ENCODE results near the gene INAFM2.

INAFM2 gene

DNA sequence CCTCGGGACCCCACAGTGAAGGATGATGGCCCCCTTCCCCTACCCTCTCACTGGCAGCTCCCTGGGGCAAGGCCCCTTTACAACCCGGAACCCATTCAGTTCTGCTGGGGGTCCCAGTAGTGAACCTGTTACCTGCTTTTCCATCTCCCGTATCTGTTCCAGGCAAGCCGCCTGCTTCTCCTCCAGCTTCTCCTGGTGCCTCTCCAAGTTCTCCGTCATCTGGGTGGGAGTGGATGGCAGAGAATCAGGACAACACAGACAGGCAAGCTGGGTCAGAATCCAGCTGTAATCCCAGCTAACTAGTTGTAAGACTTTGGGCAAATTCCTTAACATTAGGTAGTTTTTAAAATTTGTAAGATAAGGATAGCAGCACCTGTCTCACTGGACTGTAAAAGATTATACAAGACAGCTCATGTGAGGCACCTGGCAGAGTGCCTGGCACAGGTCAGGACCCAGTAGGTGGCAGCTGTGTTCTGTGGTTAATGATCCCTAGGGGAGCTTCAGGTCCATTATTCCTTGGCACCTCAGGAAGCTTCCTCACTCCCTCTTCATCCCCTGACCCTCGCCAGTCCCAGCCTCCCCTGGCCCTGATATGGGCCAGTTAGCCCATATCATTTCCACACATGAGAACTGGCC is 34.2 kb upstream of the INAFM2 start:
- DNase-seq = no peak

DNA sequence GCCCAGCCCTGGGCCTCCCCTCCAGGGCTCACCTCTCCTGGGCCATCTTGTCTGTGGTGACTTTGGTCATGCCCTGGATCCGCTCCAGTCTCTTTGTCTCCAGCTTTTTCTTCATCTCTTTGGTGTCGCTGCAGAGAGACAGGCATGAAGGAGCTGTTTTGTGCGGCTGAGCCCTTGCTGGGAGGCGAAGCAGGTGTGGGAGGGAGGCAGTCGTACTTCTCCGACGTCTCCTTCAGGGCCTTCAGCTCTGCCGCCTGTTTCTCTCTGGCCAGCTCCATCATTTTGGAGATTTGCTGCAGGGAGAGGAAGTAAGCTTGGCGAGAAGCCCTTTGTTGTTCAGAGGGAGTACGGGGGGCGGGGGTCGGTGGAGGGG is 33.0 kb upstream of the INAFM2 start:
- no peak for DNase-seq

DNA sequence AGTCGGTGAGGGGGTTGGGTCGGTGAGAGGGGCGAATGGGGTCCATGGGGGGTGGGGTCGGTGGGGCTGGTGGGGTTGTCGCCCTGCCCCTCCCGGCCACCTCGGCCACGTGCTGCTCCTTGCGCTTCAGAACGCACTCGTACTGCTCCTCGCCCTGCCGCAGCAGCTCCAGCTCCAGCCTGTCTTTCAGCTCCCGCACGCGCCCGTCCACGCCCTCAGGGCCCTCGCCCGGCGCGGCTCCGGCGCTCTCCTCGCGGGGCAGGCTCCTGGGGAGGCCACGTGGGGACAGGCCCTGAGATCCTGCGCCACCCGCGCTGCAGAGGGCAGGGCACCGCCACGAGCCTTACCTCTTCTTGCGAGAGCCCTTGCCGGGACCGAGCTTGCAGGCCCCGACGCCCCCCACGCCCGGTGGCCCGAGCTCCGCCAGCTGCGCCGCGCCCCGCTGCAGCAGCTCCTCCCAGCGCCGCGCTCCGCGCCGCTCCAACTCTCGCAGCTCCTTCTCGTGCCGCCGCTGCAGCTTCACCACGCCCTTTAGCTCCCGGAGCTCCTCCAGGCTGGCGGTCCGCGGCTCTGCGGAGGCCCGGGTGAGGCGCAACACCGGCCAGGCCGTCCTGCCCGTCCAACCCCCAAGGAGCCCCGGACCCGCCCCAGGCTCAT is 32.4 kb upstream of the INAFM2 start:
- DNase-seq = no peak

DNA sequence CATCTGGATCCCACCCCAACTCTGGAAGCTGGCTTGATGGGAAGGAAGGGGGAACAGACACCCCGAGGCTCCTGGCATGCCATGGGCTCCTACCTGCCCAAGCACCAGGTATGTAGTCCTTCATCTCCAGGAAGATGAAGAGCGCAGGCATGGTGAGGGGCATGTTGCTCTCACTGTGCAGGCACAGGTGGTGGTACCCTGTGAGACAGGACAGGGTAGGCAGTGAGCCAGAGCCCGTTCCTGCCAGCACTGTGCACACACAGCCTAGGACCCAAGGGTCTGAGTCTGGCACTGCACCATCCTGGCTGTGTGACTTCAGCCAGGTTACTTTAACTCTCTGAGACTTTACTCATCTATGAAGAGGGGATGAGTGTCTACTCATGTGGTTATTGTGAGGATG is 31.2 kb upstream of the INAFM2 start:
- DNase-seq = no peak

DNA sequence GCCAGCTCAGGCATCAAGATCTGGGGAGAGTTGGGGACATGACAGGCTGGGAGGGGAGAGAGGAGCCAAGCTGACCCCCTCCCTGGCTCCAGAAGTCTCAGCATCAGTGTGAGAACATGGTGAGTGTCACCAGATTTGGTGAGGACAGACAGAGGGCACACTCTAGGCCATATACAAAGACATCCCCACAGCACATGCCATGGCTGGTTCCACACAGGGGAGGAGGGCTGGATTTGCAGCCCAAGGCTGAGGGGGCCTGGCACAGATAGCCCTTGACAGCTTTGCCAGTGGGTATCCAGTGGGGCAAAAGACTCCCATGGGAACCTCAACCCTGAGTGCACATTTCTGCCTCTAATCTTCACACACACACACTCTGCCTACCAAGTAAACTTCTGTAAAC is 30.5 kb upstream of the INAFM2 start:
- DNase-seq = no peak

DNA sequence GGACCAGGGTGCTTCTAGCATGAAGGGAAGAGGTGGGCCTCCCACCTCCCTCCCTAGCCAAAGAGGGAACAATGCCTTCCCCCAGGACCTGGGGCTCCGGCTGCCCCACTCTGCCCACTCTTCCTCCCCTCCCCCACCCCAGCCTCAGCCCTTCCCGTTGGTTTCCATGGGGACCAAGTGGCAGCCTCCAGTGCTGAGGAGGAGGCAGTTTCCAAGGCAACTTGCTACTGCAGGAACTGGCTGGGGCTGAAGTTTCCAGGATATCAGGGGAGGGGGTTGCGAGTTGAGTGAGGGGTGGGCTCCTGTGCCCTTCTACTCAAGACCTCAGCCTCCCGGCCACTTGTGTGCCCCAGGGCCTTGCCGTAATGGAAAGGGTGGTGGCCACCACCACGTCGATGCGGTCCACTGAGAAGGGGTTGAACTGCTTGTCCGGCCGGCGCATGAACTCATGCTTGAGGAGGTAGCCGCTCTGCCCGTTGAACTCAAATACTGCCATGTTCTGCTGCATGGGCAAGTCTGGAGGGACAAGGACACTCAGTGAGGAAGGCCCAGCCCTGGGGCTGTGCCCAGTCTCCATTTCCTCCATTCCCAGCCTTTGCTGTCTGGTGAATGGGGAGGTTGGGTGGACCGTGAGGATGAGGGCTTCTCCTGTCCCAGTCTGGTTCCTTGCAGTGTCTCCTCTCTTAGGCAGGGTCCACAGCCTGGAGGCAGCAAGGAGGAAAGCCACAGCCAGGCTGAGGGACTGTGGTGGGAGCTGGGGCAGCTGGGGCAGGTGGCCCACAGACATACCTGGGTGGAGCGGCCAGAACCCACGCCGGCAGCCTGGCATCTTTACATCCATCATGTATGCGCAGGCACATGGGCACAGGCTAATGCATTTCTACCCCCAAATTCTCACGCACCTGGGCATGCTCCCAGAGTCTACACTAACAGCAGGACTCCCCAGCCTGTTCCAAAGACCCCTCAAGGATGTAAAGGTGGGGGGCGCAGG is 29.3 kb upstream of the INAFM2 start:
- DNase-seq = no peak

DNA sequence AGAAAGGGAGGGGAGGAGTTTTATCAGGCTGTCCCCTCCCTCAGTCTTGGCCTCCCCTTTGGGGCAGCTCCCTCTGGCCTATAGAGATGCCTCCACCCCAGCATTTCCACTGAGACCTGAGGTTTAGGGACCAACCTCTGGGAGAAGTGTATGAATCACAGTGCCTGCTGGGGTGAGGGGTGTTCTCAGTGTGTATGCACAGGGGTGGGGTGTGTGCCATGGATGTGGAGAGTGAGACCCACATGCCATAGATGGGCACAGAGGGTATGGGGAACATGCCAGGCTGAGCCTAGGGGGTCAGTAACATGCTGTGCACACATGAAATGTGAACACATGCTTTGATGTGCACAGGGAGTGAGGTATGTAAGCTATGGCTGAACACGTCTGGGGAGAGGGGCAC is 28.2 kb upstream of the INAFM2 start:
- no peak for DNase-seq

DNA sequence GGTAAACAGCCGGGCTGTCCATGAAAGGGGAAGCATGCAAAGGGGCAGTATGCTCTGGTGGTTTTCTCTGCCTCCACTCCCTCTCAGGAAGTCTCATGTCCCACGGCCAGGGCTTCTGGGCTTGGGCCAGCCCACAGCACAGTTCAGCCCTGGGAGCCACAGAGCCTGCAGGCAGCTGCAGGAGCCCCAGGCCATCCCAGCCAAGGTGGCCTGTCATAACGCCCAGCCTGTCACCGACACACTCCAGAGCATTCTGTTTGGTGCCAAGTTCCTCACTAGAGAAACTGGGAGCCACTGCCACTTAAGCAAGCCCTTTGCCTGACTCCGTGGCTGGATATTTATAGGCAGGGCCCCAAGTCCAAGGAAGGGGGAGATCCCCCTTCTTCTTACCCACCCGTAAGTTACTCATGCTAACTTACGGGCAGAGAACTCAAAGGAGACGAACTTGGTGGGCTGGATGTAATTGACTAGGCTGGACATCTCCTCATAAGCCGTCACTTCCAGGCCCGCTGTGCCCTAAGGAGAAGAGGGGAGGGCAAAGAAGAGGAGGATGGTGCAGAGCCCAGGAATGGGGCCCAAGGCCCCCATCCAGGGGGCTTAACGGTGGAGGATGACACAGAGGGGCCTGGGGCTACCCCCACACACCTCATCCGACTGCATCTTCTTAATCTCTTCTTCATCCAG is 27.5 kb upstream of the INAFM2 start:
- no peak for DNase-seq

DNA sequence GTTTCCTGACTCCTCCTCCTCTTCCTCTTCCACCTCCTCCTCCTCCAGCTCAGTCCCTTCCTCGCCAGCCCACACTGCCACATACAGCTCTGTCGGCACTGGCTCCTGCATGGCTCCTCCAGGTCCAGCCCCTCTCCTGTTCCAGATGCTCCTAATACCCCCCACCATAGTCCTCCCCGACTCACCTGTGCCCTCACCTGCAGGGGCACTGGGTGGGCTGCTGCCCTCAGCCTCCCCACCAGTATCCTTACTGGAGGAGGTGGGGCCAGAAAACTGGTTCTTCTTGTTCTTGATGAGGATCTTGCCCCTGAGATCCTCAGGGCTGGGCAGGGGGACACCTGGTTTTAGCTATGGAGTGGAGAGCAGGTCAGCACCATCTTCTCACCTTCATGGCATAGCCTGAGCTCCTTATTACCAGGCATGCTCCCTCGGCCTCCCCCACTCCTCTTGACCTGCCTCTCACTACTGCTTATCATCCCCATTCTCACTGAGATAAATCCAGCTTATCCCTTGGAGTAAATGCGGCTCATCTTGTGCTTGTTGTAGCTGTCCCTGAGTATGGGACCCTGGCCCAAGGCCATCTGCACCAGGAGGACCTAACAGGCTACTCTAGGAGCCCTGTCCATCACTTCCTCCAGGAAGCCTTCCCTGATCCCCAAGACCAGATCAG is 26.8 kb upstream of the INAFM2 start:
- DNase-seq = no peak

DNA sequence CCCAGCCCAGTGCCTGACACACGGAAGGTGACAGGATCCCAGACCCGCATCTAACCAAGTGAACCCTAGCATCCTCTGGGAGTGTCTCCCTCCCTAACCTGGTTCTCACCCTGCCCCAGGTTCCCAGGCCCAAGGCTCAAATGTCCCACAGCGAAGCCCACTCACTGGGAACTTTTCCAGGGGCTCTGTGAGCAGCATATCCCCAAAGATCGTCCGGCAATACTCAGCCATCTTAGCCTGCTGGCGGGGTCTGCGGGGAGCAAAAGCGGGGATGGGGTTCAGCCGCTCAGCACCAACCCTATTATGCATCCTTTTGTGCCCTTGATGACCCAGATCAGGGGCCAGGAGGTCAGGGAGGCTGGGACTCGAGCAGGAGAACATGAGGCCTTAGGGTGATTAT is 26.1 kb upstream of the INAFM2 start:
- DNase-seq = no peak

DNA sequence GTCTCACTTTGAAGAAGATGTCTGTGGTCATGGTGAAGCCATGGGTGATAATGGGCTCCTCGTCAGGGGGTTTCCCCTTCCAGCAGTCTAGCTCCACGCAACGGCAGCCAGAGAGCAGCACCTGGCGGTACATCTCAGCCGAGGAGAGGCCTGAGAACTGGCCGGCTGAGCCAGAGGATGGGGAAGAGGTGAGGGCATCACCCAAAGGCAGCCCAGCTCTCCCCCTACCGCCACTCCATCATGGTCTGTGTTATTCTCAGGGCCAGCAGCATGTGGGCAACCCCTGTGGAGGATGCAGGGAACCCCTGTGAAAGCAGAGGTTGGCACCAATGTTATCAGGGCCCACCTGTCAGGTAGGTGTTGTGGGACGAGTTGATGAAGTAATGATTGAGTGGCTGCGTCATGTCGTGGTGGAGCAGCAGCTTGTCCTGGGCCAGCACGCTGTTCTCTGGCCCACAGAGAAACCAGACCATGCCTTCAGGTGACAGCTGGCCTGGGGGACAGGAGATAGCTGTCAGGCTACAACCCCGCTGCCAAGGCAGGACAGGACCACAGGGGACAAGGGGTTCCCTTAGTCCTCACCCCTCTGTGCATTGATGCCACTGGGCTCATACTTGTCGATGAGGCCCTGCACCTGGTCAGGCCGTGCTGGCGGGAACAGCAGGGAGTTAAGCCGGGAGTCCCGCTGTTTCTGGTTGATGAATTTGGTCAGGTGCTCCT is 25.1 kb upstream of the INAFM2 start:
- no peak for DNase-seq

DNA sequence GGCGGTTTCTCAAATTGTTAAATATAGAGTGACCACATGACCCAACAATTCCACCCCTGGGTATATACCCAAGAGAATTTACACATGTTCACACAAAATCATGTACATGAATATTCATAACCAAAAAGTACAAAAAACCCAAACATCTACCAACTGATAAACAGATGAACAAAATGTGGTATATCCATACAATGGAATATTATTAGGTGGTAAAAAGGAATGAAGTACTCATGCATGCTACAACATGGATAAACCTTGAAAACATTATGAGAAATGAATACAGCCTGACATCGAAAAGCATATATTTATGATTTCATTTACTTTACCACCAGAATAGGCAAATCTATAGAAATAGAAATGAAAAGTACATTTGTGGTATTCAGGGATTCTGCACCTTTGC is 23.1 kb upstream of the INAFM2 start:
- DNase-seq = no peak

DNA sequence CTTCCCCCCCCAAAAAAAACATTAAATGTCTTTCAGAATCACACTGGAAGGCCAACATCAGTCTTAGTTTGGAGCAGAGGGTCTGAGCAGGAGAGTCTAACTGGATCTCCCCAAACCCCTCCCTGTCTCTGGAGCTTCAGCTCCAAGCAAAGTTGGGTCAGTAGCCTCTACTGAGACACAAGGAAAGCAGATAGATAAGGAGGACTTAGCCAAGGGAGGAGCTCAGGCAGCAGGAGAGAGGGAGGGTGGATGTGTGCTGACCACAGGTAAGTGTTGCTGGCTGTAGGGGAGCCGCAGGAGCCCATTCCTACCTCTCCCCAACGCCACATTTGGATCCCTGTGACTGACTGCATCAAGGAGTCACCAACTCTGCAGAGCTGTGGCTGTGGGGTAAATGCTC is 22.7 kb upstream of the INAFM2 start:
- DNase-seq = no peak

DNA sequence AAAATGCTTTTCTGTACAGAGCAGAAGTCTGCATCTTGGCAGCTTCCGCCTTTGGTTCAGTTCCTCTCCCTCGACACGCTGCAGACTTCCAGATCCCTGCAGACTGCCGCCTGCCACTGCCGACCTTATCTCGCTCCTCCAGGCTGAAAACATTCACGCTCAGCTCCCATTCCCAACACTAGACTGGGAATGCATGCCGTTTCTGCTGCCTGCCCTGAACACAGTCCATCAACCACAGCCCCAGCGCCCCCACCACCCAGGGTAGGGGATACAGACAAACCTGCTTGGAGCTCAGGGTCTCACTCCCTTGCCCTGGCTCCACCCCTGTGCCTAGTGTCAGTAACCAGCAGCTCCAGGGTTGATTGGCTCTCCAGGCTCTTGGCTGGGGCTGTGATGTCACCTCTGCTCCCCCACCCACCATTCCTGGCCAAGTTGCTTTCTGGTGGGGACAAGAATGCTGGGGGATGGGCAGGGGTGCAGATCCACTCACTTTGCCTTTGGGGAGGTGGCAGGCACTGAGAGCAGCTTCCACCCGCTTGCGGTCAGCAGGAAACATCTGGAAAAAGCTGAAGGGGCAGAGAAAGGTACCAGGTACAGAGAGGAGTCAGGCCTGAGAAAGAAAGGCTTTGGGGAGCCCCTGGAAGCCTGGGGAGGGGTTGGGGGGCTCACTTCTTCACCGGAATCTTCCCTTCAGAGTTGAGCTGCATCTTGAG is 21.9 kb upstream of the INAFM2 start:
- DNase-seq = no peak

DNA sequence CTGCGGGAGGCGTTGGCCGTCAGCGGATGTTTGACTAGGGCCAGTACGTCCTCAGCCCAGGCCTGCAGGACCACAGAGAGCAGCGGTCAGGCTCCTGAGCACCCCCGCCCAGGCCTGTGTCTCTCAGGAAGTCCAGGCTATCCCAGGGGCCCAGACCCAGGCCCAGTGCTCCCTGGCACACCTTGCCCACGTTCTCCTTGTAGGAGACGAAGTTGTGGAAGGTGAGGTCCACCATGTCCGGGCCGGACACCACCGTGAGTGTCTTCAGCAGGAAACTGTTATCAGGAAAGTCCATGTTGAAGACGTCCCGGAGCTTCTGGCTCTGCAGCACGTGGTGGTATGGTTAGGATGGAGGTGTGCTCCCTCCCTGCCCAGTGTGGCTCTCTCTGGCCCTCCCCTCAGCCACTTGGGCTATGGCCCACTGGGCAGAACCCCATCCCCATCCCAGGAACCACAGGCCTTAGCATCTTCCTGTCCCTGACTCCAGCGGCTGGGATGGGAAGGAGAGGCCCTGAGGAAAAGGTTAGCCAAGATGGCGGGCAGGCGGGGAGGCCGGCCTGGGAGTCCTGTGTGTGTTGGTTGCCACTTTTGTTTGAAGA is 21.1 kb upstream of the INAFM2 start:
- no peak for DNase-seq

DNA sequence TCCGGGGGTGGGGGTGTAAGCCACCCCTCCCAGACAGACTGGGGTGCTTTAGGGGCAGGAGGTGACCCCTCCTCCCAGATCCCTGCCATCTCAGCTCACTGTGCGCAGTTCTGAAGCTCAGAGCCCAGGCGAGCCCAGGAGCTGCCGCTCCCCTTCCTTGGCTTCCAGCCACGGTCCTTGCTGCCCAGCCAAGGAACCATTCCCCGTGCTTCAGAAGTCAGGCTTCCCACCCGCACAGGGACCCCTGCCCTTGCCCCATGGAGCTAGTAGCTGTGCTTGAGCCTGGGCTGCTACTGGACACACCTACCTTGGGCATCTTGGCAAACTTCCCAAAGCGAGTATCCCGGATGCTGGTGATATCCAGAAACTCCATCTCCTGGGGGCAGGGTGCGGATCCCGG is 20.5 kb upstream of the INAFM2 start:
- no peak for DNase-seq

DNA sequence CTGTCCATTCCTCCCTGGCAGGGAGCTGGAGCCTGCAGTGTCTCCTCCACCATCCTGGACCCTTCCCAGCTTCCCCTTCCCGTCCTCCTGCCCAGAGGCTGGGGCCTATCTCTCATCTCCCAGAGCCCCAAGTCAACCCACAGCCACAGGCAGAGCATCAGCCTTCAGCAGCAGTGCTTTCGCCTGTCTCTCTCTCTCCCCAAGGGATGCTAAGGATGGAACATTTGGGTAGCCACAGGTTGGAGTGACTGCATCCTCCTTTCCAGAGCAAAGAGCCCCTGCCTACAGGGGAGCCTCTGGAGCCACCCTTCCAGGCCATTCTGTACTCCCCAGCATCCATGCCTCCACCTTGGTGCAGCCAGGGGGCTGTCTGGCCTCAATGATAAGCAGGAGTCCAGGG is 19.9 kb upstream of the INAFM2 start:
- no peak for DNase-seq

DNA sequence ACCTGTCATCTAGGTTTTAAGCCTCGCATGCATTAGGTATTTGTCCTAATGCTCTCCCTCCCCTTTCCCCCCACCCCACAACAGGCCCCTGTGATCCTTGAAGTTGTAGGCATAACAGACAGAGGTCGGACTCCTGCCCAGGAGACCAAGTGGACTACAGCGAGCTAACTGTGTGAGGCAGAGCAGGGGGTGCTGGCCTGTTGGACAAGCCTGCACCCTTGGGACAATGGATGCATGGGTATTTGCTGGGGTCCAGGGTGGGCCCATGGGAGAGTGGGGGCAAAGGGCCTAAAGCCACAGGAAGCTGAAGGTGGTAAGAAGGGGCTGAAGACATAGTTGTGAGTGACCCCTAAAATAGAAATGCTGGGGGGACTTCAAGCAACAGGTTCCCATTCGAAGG is 18.2 kb upstream of the INAFM2 start:
- DNase-seq = no peak

DNA sequence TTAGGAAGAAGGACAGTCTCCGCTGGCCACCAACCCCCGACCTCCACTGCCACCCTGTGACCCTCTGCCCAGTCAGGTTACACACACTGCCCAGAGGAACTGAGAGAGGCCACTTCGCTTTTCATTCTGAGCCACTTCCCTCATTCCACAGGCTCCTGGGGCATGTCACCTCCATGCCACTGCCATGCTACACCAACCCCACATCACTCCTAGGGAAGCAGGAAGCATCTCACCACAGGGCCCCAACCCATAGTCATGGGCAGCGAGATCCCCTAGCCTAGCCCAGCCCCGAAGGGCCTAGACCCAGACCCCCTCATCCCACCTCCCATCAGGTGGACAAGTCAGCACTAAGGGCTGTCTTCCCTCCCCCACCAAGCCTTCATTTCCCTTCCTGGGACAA is 17.1 kb upstream of the INAFM2 start:
- no peak for DNase-seq

DNA sequence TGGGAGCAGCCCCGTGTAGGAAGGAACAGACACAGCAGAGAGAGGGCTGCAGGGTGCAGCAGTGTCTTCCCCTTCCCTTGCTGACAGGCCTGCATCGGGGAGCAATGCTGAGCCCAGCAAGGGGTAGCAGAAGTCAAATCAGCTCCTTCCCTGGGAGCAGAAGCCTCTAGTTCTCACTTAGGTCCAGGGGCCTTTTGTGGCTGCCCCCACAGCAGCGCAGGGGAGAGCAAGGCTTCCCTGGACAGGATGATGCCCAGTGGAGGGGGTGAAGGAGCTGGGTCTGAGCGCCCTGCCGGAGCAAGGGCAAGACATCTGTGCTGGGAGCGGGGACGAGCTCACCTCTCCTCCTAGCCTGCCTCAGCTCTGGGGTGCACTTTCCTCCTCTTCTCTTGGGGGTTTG is 16.6 kb upstream of the INAFM2 start:
- DNase-seq = no peak

Measured in NCI-H446 treated with DMSO at 0.1 percent for 48 hours (cell line).